ENCODE results near the gene PLEKHS1.

- TF ChIP-seq CTCF (IDR thresholded peaks at IDR 0.05; ENCODE audit: low read depth, low read length, missing input control) (no peak), REST (IDR thresholded peaks at IDR 0.05) (no peak), RAD21 (IDR thresholded peaks at IDR 0.05) (no peak), SP1 (IDR thresholded peaks at IDR 0.05) (no peak), ATF3 (IDR thresholded peaks at IDR 0.05) (no peak)
Observed at GRCh38 chr10:113775686-113776294, 24.3 kb downstream of the PLEKHS1 start.

All from liver (tissue), 3 donors.